Astrocyte (in vitro differentiated cells and primary cell): ENCODE measurements around the gene ZNF597. TPM values are rescaled to one million over a fixed set of nuclear protein-coding genes. Genes with fewer than 3 reads are reported as not detected.

Source experiments
- DNase-seq: peaks from one replicate; pipeline ENCODE4 v3.0.0-alpha.2; 2010; ENCODE audit warnings: low read depth
- FAIRE-seq: peaks from 2 replicates; lab custom pipeline; 2011; peaks lifted over from hg19 to GRCh38; lab: Jason Lieb, UNC
- H2AFZ ChIP-seq: 2 replicates; pipeline ENCODE4 v1.6.0; 2012; ENCODE audit warnings: low read depth, low read length, inconsistent platforms
- H3K27ac ChIP-seq: 2 replicates; pipeline ENCODE4 v1.5.1; 2011; ENCODE audit warnings: low read depth, low read length, inconsistent platforms
- H3K27me3 ChIP-seq: 2 replicates; pipeline ENCODE4 v1.6.0; 2011; ENCODE audit warnings: low read length, inconsistent platforms; ENCODE audit not compliant: insufficient read depth
- H3K36me3 ChIP-seq: 2 replicates; pipeline ENCODE4 v1.5.1; 2011; ENCODE audit warnings: low read length, inconsistent platforms; ENCODE audit not compliant: insufficient read depth
- H3K4me1 ChIP-seq: 2 replicates; pipeline ENCODE4 v1.5.1; 2011; ENCODE audit warnings: low read length, inconsistent platforms; ENCODE audit not compliant: insufficient read depth
- H3K4me2 ChIP-seq: 2 replicates; pipeline ENCODE4 v1.6.0; 2012; ENCODE audit warnings: low read length, inconsistent platforms
- H3K4me3 ChIP-seq: 2 replicates; pipeline ENCODE4 v1.5.1; 2011; ENCODE audit warnings: low read depth, mild to moderate bottlenecking, low read length, inconsistent platforms; ENCODE audit not compliant: insufficient read depth
- H3K79me2 ChIP-seq: 2 replicates; pipeline ENCODE4 v1.6.0; 2012; ENCODE audit warnings: mild to moderate bottlenecking, low read length, inconsistent platforms; ENCODE audit not compliant: insufficient read depth
- H3K9ac ChIP-seq: 2 replicates; pipeline ENCODE4 v1.6.0; 2012; ENCODE audit warnings: mild to moderate bottlenecking, low read length, inconsistent platforms
- H3K9me3 ChIP-seq: 2 replicates; pipeline ENCODE4 v1.5.1; 2012; ENCODE audit warnings: low read depth, mild to moderate bottlenecking, low read length, inconsistent platforms; ENCODE audit not compliant: insufficient read depth
- H4K20me1 ChIP-seq: 2 replicates; pipeline ENCODE4 v1.6.0; 2012; ENCODE audit warnings: low read length, inconsistent platforms; ENCODE audit not compliant: insufficient read depth
- H3K27ac Mint-ChIP-seq: one replicate; pipeline ENCODE4 v1.8.0; 2021; ENCODE audit warnings: mild to moderate bottlenecking, mixed read lengths; ENCODE audit not compliant: unreplicated experiment
- H3K27me3 Mint-ChIP-seq: one replicate; pipeline ENCODE4 v1.8.0; 2021; ENCODE audit warnings: low read depth, mixed read lengths; ENCODE audit not compliant: unreplicated experiment
- H3K36me3 Mint-ChIP-seq: one replicate; pipeline ENCODE4 v1.8.0; 2021; ENCODE audit warnings: low read depth, mixed read lengths; ENCODE audit not compliant: unreplicated experiment
- H3K4me1 Mint-ChIP-seq: one replicate; pipeline ENCODE4 v1.8.0; 2021; ENCODE audit warnings: low read depth, mixed read lengths; ENCODE audit not compliant: unreplicated experiment
- H3K4me3 Mint-ChIP-seq: one replicate; pipeline ENCODE4 v1.8.0; 2021; ENCODE audit warnings: mild to moderate bottlenecking, moderate library complexity, mixed read lengths; ENCODE audit not compliant: unreplicated experiment
- H3K9me3 Mint-ChIP-seq: one replicate; pipeline ENCODE4 v1.8.0; 2021; ENCODE audit warnings: mild to moderate bottlenecking, mixed read lengths; ENCODE audit not compliant: unreplicated experiment
- CTCF ChIP-seq: IDR thresholded peaks from 2 replicates; pipeline ENCODE4 v1.5.1; 2011; ENCODE audit warnings: low read depth, mild to moderate bottlenecking, inconsistent platforms, low read length, moderate library complexity; ENCODE audit not compliant: insufficient read depth
- EZH2 ChIP-seq: IDR thresholded peaks from 2 replicates; pipeline ENCODE4 v1.6.1; 2012; ENCODE audit warnings: mild to moderate bottlenecking, low read length, inconsistent platforms; ENCODE audit not compliant: insufficient read depth
- total RNA-seq: library from RNA; stranded (reverse); gene quantifications from 2 replicates; pipeline ENCODE4 v1.2.1, GENCODE V29; 2021

Gene ZNF597
- total RNA-seq, 1 donor from 2014 or later, result 4.7 TPM

DNA sequence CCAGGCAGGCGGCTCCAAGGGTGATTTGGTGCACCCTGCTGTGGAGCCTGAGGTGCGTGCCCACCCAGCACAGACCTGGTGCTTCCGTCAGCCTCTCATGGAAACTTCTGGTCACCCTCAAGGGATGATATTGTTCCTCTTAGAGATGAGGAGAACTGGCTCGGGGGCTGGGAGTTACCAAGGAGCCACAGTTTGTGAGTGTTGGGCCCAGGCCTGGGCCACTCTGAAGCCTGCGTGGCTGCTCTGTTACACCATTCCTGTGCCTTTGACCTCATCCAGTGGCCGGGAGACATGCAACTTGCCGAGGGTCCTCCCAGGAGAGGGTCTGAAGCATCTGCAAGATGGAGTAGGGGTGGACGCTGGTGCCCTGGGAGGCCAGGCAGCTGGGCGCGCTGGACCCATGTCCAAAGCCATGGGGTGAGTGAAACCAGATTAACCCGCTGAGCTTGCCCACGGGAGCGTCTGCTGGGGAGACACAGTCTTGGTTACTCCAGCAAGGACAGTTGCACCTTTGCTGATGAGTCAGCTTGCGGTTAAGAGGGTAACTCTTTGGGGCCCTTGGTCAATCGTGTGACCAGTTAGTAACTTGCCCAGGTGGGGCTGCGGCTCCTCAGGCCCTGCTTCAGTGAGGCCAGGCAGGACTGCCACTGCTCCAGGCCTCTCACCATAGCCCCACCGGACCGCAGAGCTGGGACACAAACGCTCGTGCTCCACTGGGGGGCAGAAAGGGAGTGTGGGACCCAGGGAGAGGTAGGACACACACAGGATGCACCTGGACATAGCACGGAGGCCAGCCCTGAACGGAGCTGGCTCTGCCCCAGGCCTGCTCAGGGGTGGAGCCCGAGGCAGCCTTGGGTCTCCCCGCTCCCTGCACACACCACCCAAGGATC, 44.5 kb upstream of the ZNF597 start:
- Mint-ChIP-seq H3K4me3 (no peak overlapping the region), H3K9me3 (peaks cover 2% of the 10 kb centered on the region), H3K4me1 (no peaks in the 10 kb centered on the region), H3K36me3 (peaks cover 14% of the 10 kb centered on the region), H3K27ac (no peak overlapping the region), H3K27me3 (no peaks in the 10 kb centered on the region)
- no peak for FAIRE-seq
- Histone ChIP-seq H3K9ac (no peak overlapping the region), H3K36me3 (peaks cover 8% of the 10 kb centered on the region), H3K79me2 (no peaks in the 10 kb centered on the region), H3K4me2 (no peak overlapping the region), H3K4me3 (no peak overlapping the region), H4K20me1 (peaks cover 14% of the 10 kb centered on the region), H3K9me3 (no peaks in the 10 kb centered on the region), H3K4me1 (no peaks in the 10 kb centered on the region), H3K27me3 (no peaks in the 10 kb centered on the region), H2AFZ (no peak overlapping the region), H3K27ac (no peak overlapping the region)
- TF ChIP-seq CTCF (no peak), EZH2 (no peak)
- no peak for DNase-seq

- H3K9me3 Mint-ChIP-seq, result peaks cover 4% of the 10 kb centered on the region
- Histone ChIP-seq H3K9me3 (no peaks in the 10 kb centered on the region), H3K4me1 (no peaks in the 10 kb centered on the region), H3K9ac (no peak overlapping the region), H3K4me2 (no peak overlapping the region), H3K79me2 (no peaks in the 10 kb centered on the region), H4K20me1 (peaks cover 22% of the 10 kb centered on the region), H3K27ac (no peak overlapping the region), H2AFZ (no peak overlapping the region), H3K36me3 (peaks cover 13% of the 10 kb centered on the region), H3K4me3 (no peak overlapping the region), H3K27me3 (no peaks in the 10 kb centered on the region)
- no peak overlapping the region for H3K4me3 Mint-ChIP-seq
- no peak for DNase-seq
- H3K27ac Mint-ChIP-seq, result no peak overlapping the region
- no peak for FAIRE-seq
- H3K36me3 Mint-ChIP-seq, result peaks cover 22% of the 10 kb centered on the region
- H3K27me3 Mint-ChIP-seq, result no peaks in the 10 kb centered on the region
- TF ChIP-seq CTCF (no peak), EZH2 (no peak)
- H3K4me1 Mint-ChIP-seq, result peaks cover 6% of the 10 kb centered on the region
These were observed 43.4 kb upstream of the ZNF597 start for GRCh38 chr16:3486506-3487215.
